SK-N-SH (cell line): ENCODE measurements around the gene ACSM5. TPM values are rescaled to one million over a fixed set of nuclear protein-coding genes. Genes with fewer than 3 reads are reported as not detected.

Experiments
- CTCF ChIA-PET: fragments of 300-600, 350-600 bp; formaldehyde crosslinking; extraction: SDS; loops from one replicate; lab custom pipeline; 2021; lab: Yijun Ruan, JAX
- POLR2A ChIA-PET: fragments of 350-600 bp; sonication (Branson Sonifier 250); formaldehyde crosslinking; extraction: SDS; loops from one replicate; lab custom pipeline; 2020; ENCODE audit warnings: antibody characterized with exemption, inconsistent platforms; lab: Yijun Ruan, JAX
- DNase-seq: peaks from one replicate; pipeline ENCODE4 v3.0.0; 2012
- H2AFZ ChIP-seq: fragments of 200-600 bp; sonication (generic); 2 replicates; pipeline ENCODE4 v1.8.1; 2016; ENCODE audit warnings: antibody characterized with exemption, mild to moderate bottlenecking, low read depth
- H3F3A ChIP-seq: fragments of 200-600 bp; sonication (generic); replicated peaks from 2 replicates; pipeline ENCODE3; 2016; ENCODE audit warnings: antibody characterized with exemption, mild to moderate bottlenecking; ENCODE audit not compliant: insufficient read depth
- H3K27ac ChIP-seq, 2 experiments: fragments of 200-500 bp in 1 of 2; fragments of 200-600 bp in 1 of 2; sonication (Bioruptor generic) in 1 of 2; sonication (generic), shearing (Covaris generic) in 1 of 2; 2 replicates each; pipeline versions ENCODE4 v1.5.1 to v1.6.1; 2014 to 2016; ENCODE audit warnings: low read depth in 2 of 2, inconsistent platforms in 1 of 2, low read length in 1 of 2, mild to moderate bottlenecking in 1 of 2, mixed read lengths in 1 of 2
- H3K27me3 ChIP-seq: fragments of 200-600 bp; sonication (generic), shearing (Covaris generic); 2 replicates; pipeline ENCODE4 v1.6.1; 2016; ENCODE audit warnings: mixed run types; ENCODE audit not compliant: insufficient read depth
- H3K36me3 ChIP-seq, 2 experiments: fragments of 200-500 bp in 1 of 2; fragments of 200-600 bp in 1 of 2; sonication (Bioruptor generic) in 1 of 2; sonication (generic) in 1 of 2; replicated peaks in 1 of 2; 2 replicates each; pipeline versions ENCODE3 to v1.5.1; 2014 to 2016; ENCODE audit warnings: low read length in 1 of 2, mild to moderate bottlenecking in 1 of 2; ENCODE audit not compliant: insufficient read depth in 2 of 2, control insufficient read depth in 1 of 2
- H3K4me1 ChIP-seq, 2 experiments: fragments of 200-500 bp in 1 of 2; fragments of 200-600 bp in 1 of 2; sonication (Bioruptor generic) in 1 of 2; sonication (generic), shearing (Covaris generic) in 1 of 2; 2 replicates each; pipeline versions ENCODE4 v1.5.1 to v1.6.1; 2014 to 2016; ENCODE audit warnings: low read depth in 1 of 2, low read length in 1 of 2, mixed run types in 1 of 2; ENCODE audit not compliant: insufficient read depth in 2 of 2, control insufficient read depth in 1 of 2
- H3K4me2 ChIP-seq: fragments of 200-600 bp; sonication (generic), shearing (Covaris generic); 2 replicates; pipeline ENCODE4 v1.6.1; 2017; ENCODE audit warnings: mixed run types
- H3K4me3 ChIP-seq, 2 experiments: fragments of 200-500 bp in 1 of 2; fragments of 200-600 bp in 1 of 2; sonication (Bioruptor generic) in 1 of 2; sonication (generic), shearing (Covaris generic) in 1 of 2; 2 replicates each; pipeline versions ENCODE4 v1.5.1 to v1.8.1; 2014 to 2016; ENCODE audit warnings: low read depth in 2 of 2, inconsistent platforms in 1 of 2, low read length in 1 of 2, mild to moderate bottlenecking in 1 of 2, mixed read lengths in 1 of 2, moderate library complexity in 1 of 2
- H3K79me2 ChIP-seq: fragments of 200-600 bp; sonication (generic); 2 replicates; pipeline ENCODE4 v1.8.1; 2017; ENCODE audit warnings: mild to moderate bottlenecking; ENCODE audit not compliant: insufficient read depth
- H3K9ac ChIP-seq: fragments of 200-600 bp; sonication (generic); 2 replicates; pipeline ENCODE4 v1.6.1; 2017; ENCODE audit warnings: mixed run types
- H3K9me2 ChIP-seq: fragments of 200-600 bp; sonication (generic); 2 replicates; pipeline ENCODE4 v1.6.1; 2017; ENCODE audit warnings: mixed run types
- H3K9me3 ChIP-seq: fragments of 200-600 bp; sonication (generic); 2 replicates; pipeline ENCODE4 v1.6.1; 2017; ENCODE audit warnings: mixed run types, mild to moderate bottlenecking, moderate library complexity
- H4K20me1 ChIP-seq: fragments of 200-600 bp; sonication (generic); 2 replicates; pipeline ENCODE4 v1.6.1; 2017; ENCODE audit warnings: mild to moderate bottlenecking, mixed run types; ENCODE audit not compliant: insufficient read depth
- CHD2 ChIP-seq: fragments of 150-350 bp; IDR thresholded peaks from 2 replicates; pipeline ENCODE4 v1.6.1; 2018; ENCODE audit warnings: low read length; ENCODE audit not compliant: partially characterized antibody
- CTCF ChIP-seq: fragments of 200-600 bp; sonication (generic); IDR thresholded peaks from 2 replicates; pipeline ENCODE4 v1.6.1; 2017; ENCODE audit warnings: antibody characterized with exemption, mild to moderate bottlenecking, moderate library complexity
- EZH2phosphoT487 ChIP-seq: fragments of 200-600 bp; sonication (generic); IDR thresholded peaks from 2 replicates; pipeline ENCODE4 v1.6.1; 2017; ENCODE audit warnings: low read depth, mixed run types, mild to moderate bottlenecking, antibody characterized with exemption, moderate library complexity, borderline replicate concordance
- FOXJ3 ChIP-seq: sonication (generic); formaldehyde crosslinking; IDR thresholded peaks from 2 replicates; pipeline ENCODE4 v1.5.1; 2020; ENCODE audit warnings: mild to moderate bottlenecking, missing genetic modification reagents
- IRF3 ChIP-seq: fragments of 150-350 bp; IDR thresholded peaks from 2 replicates; pipeline ENCODE4 v1.6.1; 2016; ENCODE audit warnings: mild to moderate bottlenecking, low read depth, low read length
- JUND ChIP-seq: IDR thresholded peaks from 2 replicates; pipeline ENCODE4 v1.4.0; 2012
- MAX ChIP-seq: IDR thresholded peaks from 2 replicates; pipeline ENCODE4 v1.4.0; 2012; ENCODE audit warnings: low read depth
- NFIC ChIP-seq: IDR thresholded peaks from 2 replicates; pipeline ENCODE4 v1.4.0; 2012; ENCODE audit warnings: borderline replicate concordance
- RAD21 ChIP-seq: IDR thresholded peaks from 2 replicates; pipeline ENCODE4 v1.6.1; 2012; ENCODE audit warnings: mild to moderate bottlenecking, low read length
- RXRA ChIP-seq: IDR thresholded peaks from 2 replicates; pipeline ENCODE4 v1.4.0; 2012; ENCODE audit warnings: low read depth, mild to moderate bottlenecking, borderline replicate concordance
- SIN3A ChIP-seq: IDR thresholded peaks from 2 replicates; pipeline ENCODE4 v1.6.1; 2012; ENCODE audit warnings: low read depth, mild to moderate bottlenecking, low read length, moderate library complexity, borderline replicate concordance
- TAF1 ChIP-seq: IDR thresholded peaks from 2 replicates; pipeline ENCODE4 v1.6.1; 2012; ENCODE audit warnings: low read depth, mild to moderate bottlenecking, low read length, moderate library complexity, borderline replicate concordance
- TCF12 ChIP-seq: IDR thresholded peaks from 2 replicates; pipeline ENCODE4 v1.4.0; 2012
- TEAD4 ChIP-seq: IDR thresholded peaks from 2 replicates; pipeline ENCODE4 v1.4.0; 2012; ENCODE audit warnings: mild to moderate bottlenecking, borderline replicate concordance; ENCODE audit not compliant: insufficient read depth
- ZBTB33 ChIP-seq: IDR thresholded peaks from 2 replicates; pipeline ENCODE4 v1.4.0; 2012; ENCODE audit warnings: low read depth, borderline replicate concordance
- WGBS: methylation state at CpG from one replicate; pipeline ENCODE4 v1.1.6; 2017; ENCODE audit warnings: low lambda C conversion rate; 5-methylcytosine and 5-hydroxymethylcytosine counted together
- polyA plus RNA-seq, 3 experiments: library from polyadenylated mRNA; depleted of rRNA; stranded (reverse); fragments of >200 nt; gene quantifications; 2 replicates each; pipeline ENCODE4 v1.2.3, GENCODE V29; 2012

ACSM5 gene
- polyA plus RNA-seq, 1 of the 3 experiments (the other 2 are of a cell fraction), result not detected

GRCh38 chr16:20364051-20364450 lies 45.3 kb upstream of the ACSM5 start:
- Histone ChIP-seq H3F3A (no peaks in the 10 kb centered on the region), H3K9ac (no peak overlapping the region), H4K20me1 (no peaks in the 10 kb centered on the region), H3K36me3 (no peaks in the 10 kb centered on the region), H3K9me3 (no peaks in the 10 kb centered on the region), H3K4me2 (no peak overlapping the region), H3K79me2 (no peaks in the 10 kb centered on the region), H3K4me1 (no peaks in the 10 kb centered on the region), H3K9me2 (no peaks in the 10 kb centered on the region), H2AFZ (no peak overlapping the region), H3K27me3 (peaks cover 6% of the 10 kb centered on the region; the same call in 1 of the 2 replicates), H3K27ac (no peak overlapping the region), H3K4me3 (no peak overlapping the region)
- TF ChIP-seq RAD21, result no peak
- no peak for TF ChIP-seq IRF3
- TF ChIP-seq TCF12, result no peak
- no peak for TF ChIP-seq CTCF
- no peak for TF ChIP-seq MAX
- no peak for TF ChIP-seq TEAD4
- no peak for TF ChIP-seq FOXJ3 (CRISPR knock-in tag)
- no peak for TF ChIP-seq SIN3A
- TF ChIP-seq NFIC, result no peak
- no peak for TF ChIP-seq EZH2phosphoT487
- no peak for TF ChIP-seq CHD2
- no peak for TF ChIP-seq RXRA
- TF ChIP-seq JUND, result no peak
- TF ChIP-seq ZBTB33, result no peak
- TF ChIP-seq TAF1, result no peak
- 9% methylated on average over 3 of the region's 3 CpGs for WGBS
- ChIA-PET POLR2A (no interaction called here), CTCF (interaction anchor here (1.8 to 4.3 kb wide), 2 partner anchors 19 to 22 kb away, joined by 5 to 18 read pairs; no protein-coding TSS in a partner anchor)
- DNase-seq, result no peak
